Ecto neural progenitor cell (in vitro differentiated cells): ENCODE results near the gene CREB5.

Experiments used
- DNase-seq: peaks from one replicate; pipeline ENCODE4 v3.0.0-alpha.2; 2018; ENCODE audit warnings: low spot score

Gene CREB5

DNA sequence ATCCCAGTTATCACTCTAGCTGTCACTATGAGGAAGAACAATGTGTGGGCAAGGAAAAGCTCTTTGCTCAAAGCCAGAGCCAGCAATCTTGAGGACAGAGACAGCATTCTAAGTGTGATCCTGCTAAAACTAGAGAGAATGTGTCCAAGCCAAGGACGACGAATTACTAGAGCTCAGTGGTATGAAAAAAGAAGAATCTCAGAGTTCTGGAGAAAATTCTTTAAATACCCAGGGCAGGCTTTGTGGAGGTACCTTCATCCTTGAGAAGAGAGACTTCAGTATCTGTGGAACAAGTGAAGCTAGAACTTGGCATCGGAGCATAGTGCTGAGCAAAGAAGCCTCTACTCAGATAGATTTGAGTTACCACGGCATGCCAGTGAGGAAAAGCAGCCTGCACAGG, 336.0 kb downstream of the CREB5 start:
- no peak for DNase-seq

GRCh38 chr7:28748933-28749584, 336.7 kb downstream of the CREB5 start:
- no peak for DNase-seq

GRCh38 chr7:28749638-28750037, 337.3 kb downstream of the CREB5 start:
- DNase-seq: no peak

GRCh38 chr7:28750981-28751380, 338.7 kb downstream of the CREB5 start:
- DNase-seq: no peak

GRCh38 chr7:28753613-28754012, 341.3 kb downstream of the CREB5 start:
- DNase-seq: no peak

DNA sequence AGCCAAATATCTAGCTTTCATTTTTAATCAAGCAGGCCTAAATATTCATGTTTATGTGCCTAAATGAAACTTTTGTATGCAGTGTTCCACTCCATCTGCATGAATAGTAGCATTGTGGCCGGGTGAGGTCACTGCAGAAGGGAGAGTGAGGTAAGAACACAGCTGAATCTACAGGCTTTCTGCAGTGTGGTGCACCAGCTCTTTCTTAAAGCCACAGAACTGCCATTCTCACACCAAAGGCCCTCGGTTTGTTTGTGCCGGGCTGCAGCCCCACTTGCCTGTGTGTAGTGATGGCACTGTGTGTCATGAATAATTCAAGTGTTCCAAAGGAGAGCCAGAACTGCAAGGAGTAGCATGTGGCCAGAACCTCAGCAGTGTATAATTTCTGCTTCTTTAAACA, 341.7 kb downstream of the CREB5 start:
- DNase-seq: no peak

DNA sequence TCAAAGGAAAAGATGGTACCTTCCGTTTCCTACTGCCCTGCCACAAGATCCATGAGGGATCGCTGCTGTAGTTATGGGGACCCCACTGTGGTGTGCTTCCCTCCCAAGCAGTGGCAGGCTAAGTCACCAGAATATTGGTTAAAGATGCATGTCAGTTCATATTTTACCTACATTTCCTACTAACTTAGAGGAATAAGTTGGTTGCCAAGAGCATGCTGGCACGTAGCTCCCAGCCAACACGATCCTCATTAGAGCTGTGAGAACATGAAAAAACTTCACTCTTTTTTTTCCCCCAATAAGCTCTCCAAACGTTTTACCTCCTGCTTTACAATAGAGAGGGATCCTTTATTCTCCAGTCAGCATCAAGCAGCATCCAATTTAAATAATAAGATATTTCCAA, 342.1 kb downstream of the CREB5 start:
- DNase-seq: no peak

- no peak for DNase-seq
Observed at GRCh38 chr7:28755255-28755654, 342.9 kb downstream of the CREB5 start.

GRCh38 chr7:28758186-28758585, 345.9 kb downstream of the CREB5 start:
- DNase-seq: no peak

- no peak for DNase-seq
Observed at GRCh38 chr7:28759475-28759971, 347.2 kb downstream of the CREB5 start.

GRCh38 chr7:28761505-28761904, 349.2 kb downstream of the CREB5 start:
- DNase-seq: no peak

GRCh38 chr7:28762651-28763050, 350.3 kb downstream of the CREB5 start:
- DNase-seq: no peak

DNA sequence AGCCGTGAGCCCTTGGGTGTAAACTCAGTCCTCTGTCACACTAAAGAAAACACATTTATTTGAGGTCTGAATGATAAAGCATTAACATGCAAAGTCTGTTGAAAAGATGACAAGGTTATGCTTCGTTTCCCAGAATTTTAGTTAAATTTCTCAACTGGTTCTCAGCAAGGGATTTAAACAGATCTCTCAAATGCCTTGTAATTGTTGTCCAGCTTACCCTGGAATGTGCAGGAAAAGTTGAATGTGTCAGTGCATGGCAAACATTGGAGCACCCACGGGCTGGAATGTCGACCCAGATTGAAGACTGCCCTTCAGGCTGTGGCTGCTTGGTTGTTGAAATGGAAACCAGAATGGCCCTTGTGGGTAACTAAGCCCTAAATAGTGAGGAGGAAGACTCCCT, 354.0 kb downstream of the CREB5 start:
- DNase-seq: no peak

DNA sequence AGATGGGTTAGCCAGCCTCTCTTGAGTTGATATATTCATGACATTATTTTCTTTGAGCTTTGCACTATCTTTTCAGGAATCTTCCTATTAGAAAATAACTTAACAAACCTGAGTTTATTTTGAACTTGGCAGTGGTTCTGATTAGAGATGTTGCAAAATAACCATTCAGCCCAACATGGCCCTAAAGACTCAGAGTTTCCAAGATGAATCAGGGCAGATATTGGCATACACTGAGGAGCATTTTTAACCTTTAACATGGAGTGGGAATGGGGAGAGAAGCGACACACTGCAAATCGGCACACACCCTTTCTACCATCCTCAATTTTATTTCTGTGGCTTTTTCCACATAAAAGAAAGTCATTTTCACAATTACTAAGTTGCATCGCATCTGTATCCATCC, 355.0 kb downstream of the CREB5 start:
- no peak for DNase-seq

- DNase-seq: no peak
Observed at GRCh38 chr7:28768577-28769147, 356.3 kb downstream of the CREB5 start.

DNA sequence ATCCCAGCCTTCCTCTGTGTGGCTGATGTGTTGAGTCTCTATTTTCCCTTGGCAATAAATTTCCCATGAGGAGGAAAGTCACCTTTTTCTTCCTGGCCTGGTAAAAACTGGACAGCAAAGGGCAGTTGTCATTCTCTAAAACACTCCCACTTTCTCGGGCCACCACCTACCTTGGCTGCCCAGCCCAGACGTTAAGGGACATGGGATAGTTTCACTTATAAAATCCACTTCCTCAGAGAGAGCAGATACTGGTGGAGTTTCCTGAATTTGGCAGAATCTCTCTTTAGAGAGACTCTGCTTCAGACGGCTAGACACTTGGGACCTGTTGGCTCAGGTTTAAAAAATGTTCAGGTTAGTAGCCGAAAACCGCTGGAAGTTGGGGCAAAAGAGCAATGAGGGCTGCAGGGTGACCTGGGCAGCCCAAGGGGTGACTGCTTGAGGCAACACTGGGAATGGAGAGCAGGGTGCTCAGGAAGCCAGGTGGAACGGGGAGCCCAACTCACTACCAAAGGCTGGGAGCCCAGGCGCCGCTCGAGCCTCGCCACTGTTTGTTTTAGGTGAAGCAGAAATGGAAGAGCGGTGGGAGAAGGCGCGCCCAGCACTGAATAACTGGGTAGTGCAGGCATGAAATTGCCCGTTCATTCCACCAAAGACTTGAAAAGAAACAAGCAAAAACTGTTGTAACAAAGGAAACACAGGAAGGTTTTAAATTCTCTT, 359.7 kb downstream of the CREB5 start:
- DNase-seq: no peak

DNA sequence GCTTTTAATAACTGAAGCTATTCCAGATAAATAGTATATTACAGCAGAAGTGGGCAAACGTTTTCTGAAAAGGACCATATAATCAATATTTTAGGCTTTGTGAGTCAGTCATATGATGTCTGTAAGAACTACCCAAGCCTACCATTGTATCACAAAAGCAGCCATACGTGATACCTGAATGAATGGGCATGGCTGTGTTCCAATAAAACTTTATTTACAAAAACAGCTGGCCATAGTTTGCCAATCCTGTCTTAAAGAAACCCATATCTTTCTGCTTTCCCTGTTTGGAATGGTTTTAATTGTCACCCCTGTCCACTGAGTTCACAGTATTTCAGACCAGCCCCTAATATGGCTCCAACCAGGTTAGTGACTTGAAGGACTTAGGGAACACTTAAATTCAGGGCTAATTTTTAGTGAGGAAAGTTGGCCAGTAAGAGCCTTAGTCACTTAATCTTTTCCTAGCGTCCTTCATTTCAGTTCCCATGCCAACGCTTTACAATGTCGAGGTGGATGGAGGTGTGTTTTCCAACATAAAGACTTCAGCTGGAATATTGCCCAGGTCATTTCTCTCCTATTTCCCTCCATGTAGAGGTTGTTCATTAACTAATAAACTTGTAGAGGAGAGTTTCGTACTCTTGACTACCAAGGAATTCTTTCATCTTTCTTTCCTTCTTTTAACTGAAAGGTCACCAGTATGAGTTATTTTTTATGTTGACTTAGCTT, 361.3 kb downstream of the CREB5 start:
- no peak for DNase-seq

DNA sequence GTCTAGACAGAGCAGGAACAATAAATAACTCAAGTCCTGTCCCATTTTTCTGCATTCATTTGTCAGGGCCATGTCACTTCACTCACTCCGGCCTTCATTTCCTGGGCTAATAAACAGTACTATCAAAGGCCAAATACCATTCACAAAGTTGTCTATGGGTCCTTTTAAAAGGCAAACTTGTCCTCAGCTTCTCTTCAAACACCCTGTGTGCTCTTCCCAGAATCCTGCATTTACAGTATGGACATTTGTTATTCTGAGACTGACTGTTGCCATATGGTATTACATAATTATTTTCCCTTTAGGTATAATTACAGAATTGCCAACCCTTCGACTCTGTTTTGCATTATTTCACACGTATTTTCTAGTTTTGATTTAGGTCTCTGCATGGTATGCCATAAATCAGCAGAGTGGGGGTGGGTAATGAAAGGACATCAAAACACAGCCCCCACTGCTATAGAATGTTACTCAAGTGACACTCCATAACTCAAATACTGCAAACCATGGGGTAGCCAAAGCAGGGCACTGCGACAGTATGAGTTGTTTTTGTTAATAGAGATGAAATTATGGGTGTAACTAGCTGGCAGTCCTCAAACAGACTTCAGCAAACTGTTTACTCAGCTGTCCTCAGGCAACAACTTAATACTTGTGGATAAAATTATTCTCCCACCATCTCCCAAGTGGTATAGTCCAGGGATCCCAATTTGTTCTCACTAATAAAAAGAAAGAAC, 362.1 kb downstream of the CREB5 start:
- no peak for DNase-seq

DNA sequence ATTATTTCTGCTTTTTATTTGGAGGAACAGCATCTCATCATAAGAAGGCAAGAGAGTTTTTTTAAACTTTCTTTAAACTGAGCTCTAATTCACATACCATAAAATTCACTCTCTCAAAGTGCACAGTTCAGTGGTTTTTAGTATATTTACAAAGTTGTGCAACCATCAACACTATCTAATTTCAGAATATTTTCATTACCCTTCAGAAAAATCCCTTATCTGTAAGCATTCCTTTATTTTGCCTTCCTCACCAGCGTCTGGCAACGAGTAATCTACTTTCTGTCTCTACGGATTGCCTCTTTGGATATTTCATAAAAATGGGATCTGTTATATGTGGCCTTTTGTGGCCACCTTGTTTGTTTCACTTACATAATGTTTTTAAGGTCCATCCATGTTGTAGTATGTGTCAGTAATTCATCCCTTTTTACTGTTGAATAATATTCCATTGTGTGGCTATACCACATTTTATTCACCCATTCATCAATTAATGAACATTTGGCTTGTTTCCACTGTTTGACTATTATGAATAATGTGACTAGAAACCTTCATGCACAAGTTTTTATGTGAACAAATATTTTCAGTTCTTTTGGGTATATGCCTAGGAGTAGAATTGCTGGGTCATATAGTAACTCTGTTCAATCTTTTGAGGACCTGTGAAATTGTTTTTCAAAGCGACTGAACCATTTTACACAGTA, 364.3 kb downstream of the CREB5 start:
- no peak for DNase-seq

GRCh38 chr7:28778786-28779185, 366.5 kb downstream of the CREB5 start:
- no peak for DNase-seq

DNA sequence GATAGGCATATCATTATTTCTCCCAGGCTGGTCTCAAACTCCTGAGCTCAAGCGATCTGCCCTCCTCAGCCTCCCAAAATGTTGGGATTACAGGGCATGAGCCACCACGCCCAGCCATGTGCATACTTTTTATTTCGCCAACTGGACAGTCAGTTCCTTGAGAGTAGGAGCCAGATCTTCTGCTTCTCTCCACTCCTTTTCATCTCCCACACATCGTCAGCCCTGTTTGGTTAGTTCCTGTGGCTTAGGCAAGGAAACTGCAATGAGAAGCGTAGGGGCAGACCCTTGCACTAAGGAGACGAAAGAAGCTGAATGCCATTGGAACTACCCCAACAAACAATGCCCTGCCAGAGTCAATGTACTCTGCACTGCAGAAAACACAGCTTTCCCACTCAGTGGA, 367.6 kb downstream of the CREB5 start:
- DNase-seq: no peak
